T-helper 1 cell treated with Interleukin-12 subunit alpha and Interleukin-12 subunit beta and Interleukin-4 antibody, amounts not matched to agents 30 μg/mL and 1 μg/mL, for 36 hours (primary cell): Measurements from ENCODE around the gene KIF11.

Experiments used
- H3K27ac Mint-ChIP-seq: one replicate; pipeline ENCODE4 v1.8.0; 2021; ENCODE audit warnings: mild to moderate bottlenecking, mixed read lengths
- H3K27me3 Mint-ChIP-seq: one replicate; pipeline ENCODE4 v1.8.0; 2021; ENCODE audit warnings: low read depth, mixed read lengths
- H3K36me3 Mint-ChIP-seq: one replicate; pipeline ENCODE4 v1.8.0; 2021; ENCODE audit warnings: low read depth, mixed read lengths
- H3K4me1 Mint-ChIP-seq: one replicate; pipeline ENCODE4 v1.8.0; 2021; ENCODE audit warnings: low read depth, mixed read lengths
- H3K4me3 Mint-ChIP-seq: one replicate; pipeline ENCODE4 v1.8.0; 2021; ENCODE audit warnings: mild to moderate bottlenecking, moderate library complexity, mixed read lengths
- H3K9me3 Mint-ChIP-seq: one replicate; pipeline ENCODE4 v1.8.0; 2021; ENCODE audit warnings: mixed read lengths

The KIF11 gene

GRCh38 chr10:92681306-92681834 is 88.4 kb downstream of the KIF11 start:
- no peak overlapping the region for H3K27ac Mint-ChIP-seq

DNA sequence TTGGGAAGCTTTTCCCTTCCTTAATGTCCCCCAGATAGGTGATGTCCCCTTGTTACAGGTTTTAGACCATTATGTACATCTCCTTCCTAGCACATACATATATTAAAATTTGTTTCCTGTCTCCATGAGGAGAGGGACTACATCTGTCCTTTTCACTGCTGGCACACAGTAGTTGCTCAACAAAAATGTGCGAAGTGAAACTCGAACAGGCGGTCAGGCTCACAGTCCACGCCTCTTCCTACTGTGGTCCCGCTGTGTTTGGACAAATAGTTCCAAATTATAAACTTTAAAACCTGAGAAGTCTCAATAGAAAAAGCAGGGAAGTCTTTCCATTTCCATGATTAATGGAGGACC is 95.6 kb downstream of the KIF11 start:
- Mint-ChIP-seq H3K36me3 (peaks cover 5% of the 10 kb centered on the region), H3K27me3 (peaks cover 87% of the 10 kb centered on the region), H3K27ac (no peak overlapping the region), H3K4me1 (peaks cover 19% of the 10 kb centered on the region), H3K9me3 (no peaks in the 10 kb centered on the region), H3K4me3 (peak overlapping the region; percentile 63)

More at GRCh38 chr10:92681306-92681834, 88.4 kb downstream of the KIF11 start:
- no peaks in the 10 kb centered on the region for H3K9me3 Mint-ChIP-seq
- H3K27me3 Mint-ChIP-seq: peaks cover 44% of the 10 kb centered on the region
- H3K4me1 Mint-ChIP-seq: no peaks in the 10 kb centered on the region
- no peaks in the 10 kb centered on the region for H3K36me3 Mint-ChIP-seq
- no peak overlapping the region for H3K4me3 Mint-ChIP-seq

DNA sequence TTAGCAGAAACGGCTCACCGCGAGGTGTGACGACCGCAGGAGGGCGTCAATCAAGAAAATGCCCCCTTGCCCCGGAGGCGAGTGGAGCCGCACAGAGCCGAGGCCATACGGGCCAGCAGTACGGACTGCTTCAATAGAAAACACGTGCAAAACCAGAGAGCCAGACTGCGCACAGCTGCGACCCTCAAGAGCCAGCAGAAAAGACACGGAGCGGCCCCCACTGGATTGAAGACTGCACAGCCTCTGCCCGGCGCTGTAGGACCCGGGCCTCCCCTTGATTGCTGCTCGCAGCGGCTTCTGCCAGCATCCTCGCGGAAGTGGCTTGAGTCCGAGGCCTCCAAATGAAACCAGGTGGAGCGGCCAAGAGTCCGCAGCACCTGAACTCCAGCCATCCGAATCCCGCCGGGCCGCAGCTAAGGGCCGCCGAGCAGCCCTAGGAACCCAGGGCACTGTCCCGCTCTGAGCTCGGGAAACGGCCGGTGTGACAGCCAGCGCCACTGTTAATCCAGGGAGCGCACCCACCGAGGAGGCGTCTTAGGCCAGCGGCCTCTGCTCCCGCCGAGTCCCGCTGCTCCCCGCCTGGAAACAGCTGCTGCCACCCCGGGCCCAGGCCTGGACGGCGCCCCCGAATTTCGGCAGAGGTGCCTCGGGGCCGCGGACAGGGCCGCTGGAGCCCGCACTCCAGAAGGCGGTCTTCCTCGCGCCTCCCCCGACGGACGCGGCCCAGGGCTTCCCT is 96.2 kb downstream of the KIF11 start:
- Mint-ChIP-seq H3K27ac (no peak overlapping the region), H3K4me3 (peak overlapping the region; percentile 63), H3K36me3 (peaks cover 5% of the 10 kb centered on the region), H3K4me1 (peaks cover 19% of the 10 kb centered on the region), H3K9me3 (no peaks in the 10 kb centered on the region), H3K27me3 (peaks cover 87% of the 10 kb centered on the region)

DNA sequence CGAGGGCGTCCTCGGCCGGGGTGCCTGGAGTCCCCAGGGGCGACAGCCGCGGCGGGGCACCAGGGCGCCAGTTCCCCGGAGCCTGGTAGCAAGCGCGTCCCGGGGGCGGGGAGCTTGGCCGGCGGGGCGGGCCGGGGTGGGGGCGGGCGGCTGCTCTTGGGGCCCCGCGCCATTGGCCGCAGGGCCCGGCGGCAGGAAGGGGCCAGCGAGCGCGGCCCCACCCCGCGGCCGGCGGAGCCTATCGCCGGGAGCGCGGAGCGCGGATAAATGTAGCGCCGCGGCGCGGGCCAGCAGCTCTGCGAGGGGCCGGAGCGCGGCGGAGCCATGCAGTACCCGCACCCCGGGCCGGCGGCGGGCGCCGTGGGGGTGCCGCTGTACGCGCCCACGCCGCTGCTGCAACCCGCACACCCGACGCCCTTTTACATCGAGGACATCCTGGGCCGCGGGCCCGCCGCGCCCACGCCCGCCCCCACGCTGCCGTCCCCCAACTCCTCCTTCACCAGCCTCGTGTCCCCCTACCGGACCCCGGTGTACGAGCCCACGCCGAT is 96.8 kb downstream of the KIF11 start, which contains the start of gene HHEX:
Gene HHEX, plus strand, starts transcription at position 293 of the 548 bp plus-strand sequence. Its CDS starts 32 bp downstream, at position 325.
- Mint-ChIP-seq H3K27me3 (peaks cover 87% of the 10 kb centered on the region), H3K36me3 (peaks cover 5% of the 10 kb centered on the region), H3K4me3 (peak within 1 kb of the TSS; percentile 63), H3K27ac (peak within 1 kb of the TSS; percentile 41), H3K4me1 (peaks cover 19% of the 10 kb centered on the region), H3K9me3 (no peaks in the 10 kb centered on the region)

GRCh38 chr10:92690211-92690914 is 97.4 kb downstream of the KIF11 start:
- Mint-ChIP-seq H3K4me3 (peak overlapping the region; percentile 38), H3K27me3 (peaks cover 86% of the 10 kb centered on the region), H3K4me1 (peaks cover 19% of the 10 kb centered on the region), H3K27ac (peak overlapping the region; percentile 41), H3K9me3 (no peaks in the 10 kb centered on the region), H3K36me3 (peaks cover 5% of the 10 kb centered on the region)

- Mint-ChIP-seq H3K27ac (peak overlapping the region; percentile 41), H3K9me3 (no peaks in the 10 kb centered on the region), H3K36me3 (peaks cover 5% of the 10 kb centered on the region), H3K27me3 (peaks cover 81% of the 10 kb centered on the region), H3K4me3 (peak overlapping the region; percentile 45), H3K4me1 (peaks cover 19% of the 10 kb centered on the region)
These were observed 98.1 kb downstream of the KIF11 start for GRCh38 chr10:92690915-92691590.

DNA sequence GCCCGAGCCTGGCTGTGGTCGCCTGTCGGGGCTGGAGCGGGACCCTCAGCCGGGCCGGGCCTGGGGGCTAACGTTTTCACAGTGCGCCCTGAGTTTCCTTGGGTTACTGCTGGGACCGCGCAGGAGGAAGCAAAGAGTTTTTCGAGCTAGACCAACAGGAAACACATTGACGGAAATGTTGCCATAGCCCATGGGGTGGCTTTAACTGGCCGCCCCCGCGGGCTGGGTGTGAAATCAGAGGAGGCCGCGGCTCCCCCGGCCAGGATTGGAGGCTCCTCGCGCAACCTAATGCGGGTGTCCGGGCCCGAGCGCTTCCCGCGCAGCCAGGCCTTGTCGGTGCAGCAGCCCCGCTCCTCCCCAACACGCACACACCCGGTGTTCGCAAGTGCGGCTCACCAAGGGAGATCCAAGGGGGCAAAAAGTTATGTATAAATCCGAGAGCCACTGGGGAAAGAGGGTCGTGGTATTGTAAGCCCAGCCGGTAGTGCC is 98.7 kb downstream of the KIF11 start:
- Mint-ChIP-seq H3K27ac (no peak overlapping the region), H3K4me3 (peak overlapping the region; percentile 45), H3K9me3 (no peaks in the 10 kb centered on the region), H3K4me1 (peaks cover 19% of the 10 kb centered on the region), H3K36me3 (peaks cover 5% of the 10 kb centered on the region), H3K27me3 (peaks cover 75% of the 10 kb centered on the region)

DNA sequence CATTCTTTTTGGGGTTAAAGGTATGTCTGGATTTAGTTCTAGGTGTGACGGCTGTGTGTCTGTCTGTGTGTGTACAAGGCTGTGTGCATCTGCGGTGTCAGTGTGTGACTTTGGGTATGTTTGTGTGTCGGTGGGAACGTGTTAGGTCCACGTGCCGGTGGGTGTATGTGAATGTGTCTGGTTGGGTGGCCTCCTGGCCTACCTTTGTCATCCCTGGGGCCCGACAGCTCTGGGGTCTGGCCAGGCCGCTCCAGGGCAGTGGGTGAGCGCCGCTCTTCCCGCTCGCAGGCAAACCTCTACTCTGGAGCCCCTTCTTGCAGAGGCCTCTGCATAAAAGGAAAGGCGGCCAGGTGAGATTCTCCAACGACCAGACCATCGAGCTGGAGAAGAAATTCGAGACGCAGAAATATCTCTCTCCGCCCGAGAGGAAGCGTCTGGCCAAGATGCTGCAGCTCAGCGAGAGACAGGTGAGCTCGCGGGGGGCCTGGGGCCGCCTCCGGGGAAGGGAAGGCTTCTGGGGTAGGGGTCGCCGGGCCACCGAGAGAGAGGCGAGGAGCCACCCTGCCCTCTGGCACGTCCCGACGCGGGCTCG is 99.2 kb downstream of the KIF11 start:
- peaks cover 19% of the 10 kb centered on the region for H3K4me1 Mint-ChIP-seq

GRCh38 chr10:92692697-92693533 is 100.0 kb downstream of the KIF11 start:
- H3K36me3 Mint-ChIP-seq: peaks cover 5% of the 10 kb centered on the region
- H3K4me1 Mint-ChIP-seq: peaks cover 19% of the 10 kb centered on the region
- H3K9me3 Mint-ChIP-seq: no peaks in the 10 kb centered on the region
- H3K27ac Mint-ChIP-seq: no peak overlapping the region
- H3K4me3 Mint-ChIP-seq: no peak overlapping the region
- H3K27me3 Mint-ChIP-seq: peaks cover 75% of the 10 kb centered on the region

More for the DNA sequence above, 99.2 kb downstream of the KIF11 start:
- H3K27ac Mint-ChIP-seq: no peak overlapping the region
- no peaks in the 10 kb centered on the region for H3K9me3 Mint-ChIP-seq
- peaks cover 75% of the 10 kb centered on the region for H3K27me3 Mint-ChIP-seq
- H3K4me3 Mint-ChIP-seq: no peak overlapping the region
- peaks cover 5% of the 10 kb centered on the region for H3K36me3 Mint-ChIP-seq

GRCh38 chr10:92693534-92693893 is 100.6 kb downstream of the KIF11 start:
- H3K36me3 Mint-ChIP-seq: peaks cover 5% of the 10 kb centered on the region
- no peak overlapping the region for H3K4me3 Mint-ChIP-seq
- no peaks in the 10 kb centered on the region for H3K9me3 Mint-ChIP-seq
- H3K4me1 Mint-ChIP-seq: peaks cover 23% of the 10 kb centered on the region
- H3K27me3 Mint-ChIP-seq: peaks cover 73% of the 10 kb centered on the region
- H3K27ac Mint-ChIP-seq: no peak overlapping the region

DNA sequence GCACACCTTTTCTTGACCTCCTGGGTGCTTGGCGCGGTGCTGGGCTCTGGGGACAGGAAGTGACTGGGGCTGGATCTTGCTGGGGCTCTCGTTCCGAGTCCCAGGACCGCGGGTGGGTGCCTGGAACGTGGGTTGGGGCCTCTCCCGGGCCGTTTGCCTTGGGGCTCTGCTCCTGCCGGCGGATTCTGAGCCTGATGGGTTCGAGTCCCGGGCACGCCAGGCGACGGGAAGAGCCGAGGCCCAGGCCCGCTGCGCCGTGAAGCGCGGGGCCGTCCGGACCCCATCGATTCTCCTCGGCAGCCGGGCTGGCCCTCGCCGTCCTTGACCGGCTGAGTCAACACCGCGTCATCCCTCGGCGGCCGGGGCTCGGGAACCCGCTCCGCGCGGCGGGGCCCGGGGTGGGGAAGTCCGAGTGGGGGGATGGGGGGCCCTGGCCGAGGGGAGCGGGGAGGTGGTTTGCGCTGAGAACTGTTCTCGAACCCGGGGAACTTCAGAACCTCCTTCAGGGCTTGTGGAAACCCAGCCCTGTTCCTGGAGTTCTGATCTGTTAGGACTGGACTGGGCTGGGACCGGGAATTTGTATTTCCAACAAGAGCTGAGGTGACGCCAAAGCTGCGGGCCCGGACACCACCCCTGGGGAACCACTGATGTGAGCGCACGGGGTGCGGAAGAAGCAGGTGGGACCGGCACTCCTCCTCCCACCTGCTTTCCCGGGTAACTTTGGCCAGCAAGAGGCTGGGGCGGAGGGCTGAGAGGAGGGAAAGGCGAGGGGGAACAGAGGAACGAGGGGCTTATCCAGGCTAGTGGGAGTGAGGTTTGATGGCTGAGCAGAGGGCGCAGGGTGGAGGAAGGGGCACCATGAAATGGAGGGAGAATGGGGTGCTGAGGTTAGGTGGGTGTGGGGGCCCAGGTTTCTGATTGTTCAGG is 103.0 kb downstream of the KIF11 start:
- Mint-ChIP-seq H3K4me3 (no peak overlapping the region), H3K27ac (no peak overlapping the region), H3K4me1 (peaks cover 23% of the 10 kb centered on the region), H3K27me3 (peaks cover 79% of the 10 kb centered on the region), H3K36me3 (peaks cover 1% of the 10 kb centered on the region), H3K9me3 (no peaks in the 10 kb centered on the region)

- Mint-ChIP-seq H3K36me3 (peaks cover 1% of the 10 kb centered on the region), H3K27me3 (peaks cover 78% of the 10 kb centered on the region), H3K4me3 (no peak overlapping the region), H3K9me3 (no peaks in the 10 kb centered on the region), H3K27ac (no peak overlapping the region), H3K4me1 (peaks cover 19% of the 10 kb centered on the region)
These were observed 103.9 kb downstream of the KIF11 start for GRCh38 chr10:92696606-92697383.
